ENCODE results near the gene ERBB4.
"Not testable (repeated sequence)": the region's sequence is repeated elsewhere in the genome, so short reads cannot be mapped to it uniquely, and the experiment has no call there.

The ERBB4 gene

GRCh38 chr2:211760103-211760502 lies 778.5 kb downstream of the ERBB4 start:
- in situ Hi-C loops (cut with MboI; ENCODE audit: low sequenced_read_pairs): no loop called here

GRCh38 chr2:211756266-211756665 lies 782.3 kb downstream of the ERBB4 start:
- in situ Hi-C loops (cut with MboI; ENCODE audit: low sequenced_read_pairs): no loop called here

- in situ Hi-C loops (cut with MboI; ENCODE audit: low sequenced_read_pairs): no loop called here
Measured at GRCh38 chr2:211755187-211755586, 783.4 kb downstream of the ERBB4 start.

GRCh38 chr2:211751848-211752247 lies 786.8 kb downstream of the ERBB4 start:
- in situ Hi-C loops (cut with MboI; ENCODE audit: low sequenced_read_pairs): no loop called here

- in situ Hi-C loops (cut with MboI; ENCODE audit: low sequenced_read_pairs): no loop called here
Measured at GRCh38 chr2:211748339-211748738, 790.3 kb downstream of the ERBB4 start.

GRCh38 chr2:211745295-211746097 lies 793.1 kb downstream of the ERBB4 start:
- in situ Hi-C loops (cut with MboI; ENCODE audit: low sequenced_read_pairs): no loop called here

GRCh38 chr2:211744379-211744778 lies 794.2 kb downstream of the ERBB4 start:
- in situ Hi-C loops (cut with MboI; ENCODE audit: low sequenced_read_pairs): no loop called here

- in situ Hi-C loops (cut with MboI; ENCODE audit: low sequenced_read_pairs): no loop called here
Measured at GRCh38 chr2:211741966-211742365, 796.6 kb downstream of the ERBB4 start.

- in situ Hi-C loops (cut with MboI; ENCODE audit: low sequenced_read_pairs): no loop called here
Measured at GRCh38 chr2:211737282-211737681, 801.3 kb downstream of the ERBB4 start.

- in situ Hi-C loops (cut with MboI; ENCODE audit: low sequenced_read_pairs): no loop called here
Measured at GRCh38 chr2:211730215-211730614, 808.4 kb downstream of the ERBB4 start.

- in situ Hi-C loops (cut with MboI; ENCODE audit: low sequenced_read_pairs): no loop called here
Measured at GRCh38 chr2:211729433-211729832, 809.2 kb downstream of the ERBB4 start.

- in situ Hi-C loops (cut with MboI; ENCODE audit: low sequenced_read_pairs): no loop called here
Measured at GRCh38 chr2:211724933-211725332, 813.7 kb downstream of the ERBB4 start.

GRCh38 chr2:211723398-211723797 lies 815.2 kb downstream of the ERBB4 start:
- in situ Hi-C loops (cut with MboI; ENCODE audit: low sequenced_read_pairs): no loop called here

GRCh38 chr2:211722928-211723327 lies 815.7 kb downstream of the ERBB4 start:
- in situ Hi-C loops (cut with MboI; ENCODE audit: low sequenced_read_pairs): no loop called here

GRCh38 chr2:211721874-211722273 lies 816.7 kb downstream of the ERBB4 start:
- in situ Hi-C loops (cut with MboI; ENCODE audit: low sequenced_read_pairs): not testable (repeated sequence)

- in situ Hi-C loops (cut with MboI; ENCODE audit: low sequenced_read_pairs): no loop called here
Measured at GRCh38 chr2:211709389-211709788, 829.2 kb downstream of the ERBB4 start.

GRCh38 chr2:211692689-211693088 lies 845.9 kb downstream of the ERBB4 start:
- in situ Hi-C loops (cut with MboI; ENCODE audit: low sequenced_read_pairs): no loop called here

GRCh38 chr2:211690736-211691135 lies 847.9 kb downstream of the ERBB4 start:
- in situ Hi-C loops (cut with MboI; ENCODE audit: low sequenced_read_pairs): no loop called here

- in situ Hi-C loops (cut with MboI; ENCODE audit: low sequenced_read_pairs): no loop called here
Measured at GRCh38 chr2:211688196-211688595, 850.4 kb downstream of the ERBB4 start.

- in situ Hi-C loops (cut with MboI; ENCODE audit: low sequenced_read_pairs): no loop called here
Measured at GRCh38 chr2:211674715-211675114, 863.9 kb downstream of the ERBB4 start.

GRCh38 chr2:211673133-211673905 lies 865.3 kb downstream of the ERBB4 start:
- in situ Hi-C loops (cut with MboI; ENCODE audit: low sequenced_read_pairs): no loop called here

GRCh38 chr2:211671977-211672376 lies 866.6 kb downstream of the ERBB4 start:
- in situ Hi-C loops (cut with MboI; ENCODE audit: low sequenced_read_pairs): no loop called here

Data from HL-60/S4 treated with phorbol 12-myristate 13-acetate at 8.2 ng/mL for 4 days and 3 days (cell line).